NOMO-1 treated with DMSO at 0.1 percent for 48 hours (cell line): Measurements from ENCODE around the gene LYPLA2.

Experiments used
- DNase-seq: peaks from one replicate; lab custom pipeline; 2025; ENCODE audit not compliant: unreplicated experiment; lab: John Stamatoyannopoulos, UW

Gene LYPLA2

DNA sequence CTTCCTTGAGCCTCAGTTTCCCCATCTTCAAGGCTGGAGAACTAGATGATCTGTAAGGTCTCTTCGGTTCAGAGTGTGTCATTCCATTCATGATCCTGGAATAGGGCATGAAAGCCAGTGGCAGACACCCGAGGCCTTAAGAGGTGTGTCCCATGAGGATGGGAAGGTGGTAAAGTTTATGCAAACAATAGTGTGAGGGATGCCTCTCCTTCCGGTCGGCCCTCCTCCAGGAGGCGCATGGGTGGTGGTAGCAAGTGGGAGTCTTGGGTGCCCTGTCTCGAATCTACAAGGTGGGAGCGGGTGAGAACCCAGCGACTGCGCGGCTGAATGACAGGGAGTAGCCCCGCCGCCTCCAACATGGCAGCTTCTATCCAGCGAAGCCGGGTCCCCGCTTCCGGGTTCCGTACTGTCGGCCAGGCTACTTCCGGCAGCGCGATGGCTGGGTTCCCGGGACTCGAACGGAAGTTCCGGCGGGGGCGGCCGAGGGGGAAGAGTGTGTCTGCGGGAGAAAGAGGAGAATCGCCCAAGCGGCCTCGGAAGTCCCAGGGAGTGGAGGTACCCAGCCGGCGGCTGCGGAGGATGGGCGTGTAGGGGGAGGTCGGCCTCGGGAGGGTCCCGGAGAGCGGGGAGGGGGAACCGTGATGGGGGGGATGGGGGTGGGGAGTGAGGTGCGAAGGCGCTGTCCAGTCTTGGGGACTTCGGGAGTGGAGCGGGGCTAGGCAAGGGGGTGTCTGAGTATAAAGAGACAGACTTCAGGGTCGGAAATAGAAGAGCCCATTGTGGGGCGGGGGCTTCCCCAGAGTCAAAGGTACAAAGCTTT, at the start of gene LYPLA2:
LYPLA2 (plus strand) TSS at position 450 of the 820 bp plus-strand sequence. CDS start 1,538 bp downstream, outside the sequence.
- peak; percentile 82 for DNase-seq

GRCh38 chr1:23741609-23742008, 49.3 kb upstream of the LYPLA2 start:
- DNase-seq = no peak

GRCh38 chr1:23742670-23743286, 48.2 kb upstream of the LYPLA2 start:
- DNase-seq = peak; percentile 33

- DNase-seq = peak; percentile 69
Observed at GRCh38 chr1:23743287-23744152, 47.4 kb upstream of the LYPLA2 start, which contains the start of gene ELOA. TSS of gene ELOA (plus strand) at chr1:23743471. CDS start at chr1:23743504, 33 bp downstream.

- DNase-seq = peak; percentile 35
Observed at GRCh38 chr1:23745515-23745914, 45.4 kb upstream of the LYPLA2 start.

GRCh38 chr1:23748016-23748415, 42.9 kb upstream of the LYPLA2 start:
- DNase-seq = no peak

- DNase-seq = peak; percentile 32
Observed at GRCh38 chr1:23751050-23751814, 39.7 kb upstream of the LYPLA2 start.

- no peak for DNase-seq
Observed at GRCh38 chr1:23751815-23752200, 39.1 kb upstream of the LYPLA2 start.

GRCh38 chr1:23752909-23753308, 38.0 kb upstream of the LYPLA2 start:
- no peak for DNase-seq

DNA sequence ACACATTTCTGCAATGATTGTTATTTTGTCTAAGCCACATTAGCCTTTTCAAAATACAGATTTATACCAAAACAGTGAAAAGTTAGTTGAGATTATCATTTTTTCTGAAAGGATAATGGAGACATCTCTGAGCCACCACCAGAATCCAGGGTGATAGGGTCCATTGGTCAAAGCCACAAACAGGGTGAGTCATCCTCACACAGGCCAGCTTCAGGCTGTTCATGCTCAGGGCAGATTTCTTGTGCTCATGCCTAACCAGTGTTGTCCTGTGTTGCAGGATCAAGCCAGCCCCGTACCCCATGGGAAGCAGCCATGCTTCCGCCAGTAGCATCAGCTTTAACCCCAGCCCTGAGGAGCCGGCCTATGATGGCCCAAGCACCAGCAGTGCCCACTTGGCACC, 34.3 kb upstream of the LYPLA2 start:
- DNase-seq = no peak

GRCh38 chr1:23757812-23758211, 33.1 kb upstream of the LYPLA2 start:
- DNase-seq = no peak

DNA sequence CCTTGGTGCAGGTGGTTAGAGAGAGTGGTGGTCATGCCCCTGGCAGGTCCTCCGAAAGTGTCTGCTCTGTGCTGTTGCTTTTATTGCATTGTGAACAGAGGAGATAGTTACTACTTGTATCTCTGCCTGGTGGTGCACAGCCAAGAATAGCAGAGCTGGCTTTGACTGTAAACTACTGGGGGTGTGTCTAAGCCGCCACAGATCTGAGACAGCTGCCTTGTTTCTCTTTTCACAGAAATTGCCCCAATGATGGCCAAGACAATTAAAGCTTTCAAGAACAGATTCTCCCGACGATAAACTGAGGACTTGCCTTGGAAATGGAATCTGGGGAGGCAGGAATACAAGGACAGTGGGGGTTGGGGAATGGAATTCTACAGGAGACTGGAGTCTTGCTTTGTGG, 31.7 kb upstream of the LYPLA2 start:
- DNase-seq = no peak

- DNase-seq = no peak
Observed at GRCh38 chr1:23763041-23763577, 27.8 kb upstream of the LYPLA2 start.

- no peak for DNase-seq
Observed at GRCh38 chr1:23768733-23769132, 22.2 kb upstream of the LYPLA2 start.

DNA sequence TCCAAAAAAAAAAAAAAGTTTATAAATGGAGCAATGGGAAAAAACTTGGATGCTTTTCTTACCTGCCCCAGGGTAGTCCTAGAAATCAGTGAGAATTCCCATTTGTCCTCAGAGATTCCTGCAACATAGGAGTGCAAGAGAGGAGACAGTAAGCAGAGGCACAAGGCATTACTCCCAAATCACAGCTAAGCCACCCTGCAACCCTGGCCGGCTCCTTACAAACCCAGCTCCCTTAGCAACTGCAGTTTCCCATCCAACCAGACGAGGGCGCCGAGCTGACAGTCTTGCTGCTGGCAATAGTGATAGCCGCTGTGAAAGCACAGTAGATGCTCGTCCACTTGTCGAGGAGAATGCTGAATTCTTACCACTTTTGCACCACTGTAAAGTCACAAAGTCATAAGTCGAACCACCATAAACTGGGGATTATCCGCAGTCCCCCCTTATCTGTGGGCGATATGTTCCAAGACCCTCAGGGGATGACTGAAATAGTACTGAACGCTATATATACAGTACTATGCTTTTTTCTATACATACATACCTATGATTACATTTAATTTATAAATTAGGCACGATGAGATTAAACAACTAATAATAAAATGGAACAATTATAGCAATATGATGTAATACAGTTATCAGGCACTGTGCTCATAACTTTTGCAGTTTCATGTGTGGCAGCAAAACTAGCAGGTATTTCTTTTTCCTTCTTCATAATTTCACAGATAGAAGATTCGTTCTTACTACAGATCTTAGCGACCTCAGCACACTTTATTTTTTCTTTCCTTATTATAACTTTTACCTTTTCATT, 18.7 kb upstream of the LYPLA2 start:
- peak; percentile 59 for DNase-seq

GRCh38 chr1:23772854-23773242, 18.1 kb upstream of the LYPLA2 start:
- no peak for DNase-seq

DNA sequence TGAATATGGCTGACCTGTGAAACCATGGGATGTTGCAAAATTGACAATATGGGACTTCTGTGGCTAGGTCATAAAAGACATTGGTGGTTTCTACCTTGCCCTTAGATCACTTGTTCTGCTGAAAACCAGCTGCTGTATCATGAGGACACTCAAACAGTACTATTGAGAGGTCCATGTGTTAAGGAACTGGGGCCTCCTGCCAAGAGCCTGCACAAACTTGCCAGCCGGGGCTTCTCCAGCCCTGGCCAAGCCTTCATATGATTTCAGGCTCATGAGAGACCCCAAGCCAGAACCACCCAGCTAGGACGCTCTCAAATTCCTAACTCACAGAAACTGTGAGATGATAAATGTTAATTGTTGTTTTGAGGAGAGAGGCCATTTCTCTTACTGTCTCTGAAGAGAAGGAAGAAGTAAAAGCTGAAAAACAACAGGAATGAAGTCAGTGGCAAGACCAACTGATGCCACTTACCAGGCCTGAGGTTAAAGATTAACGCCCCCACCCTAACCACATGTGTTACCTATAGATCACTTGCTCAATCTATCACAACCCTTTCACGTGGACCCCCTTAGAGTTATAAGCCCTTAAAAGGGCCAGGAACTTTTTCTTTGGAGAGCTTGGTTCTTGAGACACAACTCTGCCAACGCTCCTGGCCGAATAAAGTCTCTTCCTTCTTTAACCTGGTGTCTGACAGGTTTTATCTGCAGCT, 16.6 kb upstream of the LYPLA2 start:
- no peak for DNase-seq

DNA sequence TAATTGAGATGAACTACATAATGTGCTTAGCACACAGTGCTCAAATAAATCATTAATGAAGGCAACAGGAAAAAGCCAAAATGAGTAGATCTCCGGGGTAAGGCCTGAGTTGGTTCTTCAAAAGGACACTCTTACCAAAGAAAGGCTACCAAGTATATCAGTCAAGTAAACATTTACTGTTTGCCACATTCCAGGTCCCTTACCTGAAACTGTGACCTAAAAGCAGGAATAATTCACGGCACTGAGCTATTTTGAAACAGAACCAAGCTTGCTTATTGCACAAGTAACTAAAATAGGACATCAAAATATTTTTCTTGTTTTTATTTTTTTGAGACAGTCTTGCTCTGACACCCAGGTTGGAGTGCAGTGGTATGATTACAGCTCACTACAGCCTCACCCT, 14.7 kb upstream of the LYPLA2 start:
- DNase-seq = no peak
